WTC11 (cell line): ENCODE measurements around the gene AFAP1L2. TPM values are rescaled to one million over a fixed set of nuclear protein-coding genes. Genes with fewer than 3 reads are reported as not detected.

Experiments used
- ATAC-seq: fragments of 200-7000 bp; cut with Tn5 transposase; 2 replicates; pipeline ENCODE4 v1.10.0; 2021; ENCODE audit warnings: mild to moderate bottlenecking, moderate library complexity
- CTCF ChIA-PET: fragments of 300-600 bp; sonication (Branson Sonifier 250); formaldehyde crosslinking; loops from one replicate; lab custom pipeline; 2021; ENCODE audit warnings: antibody characterized with exemption; lab: Charles Lee
- POLR2A ChIA-PET: fragments of 350-600 bp; sonication (Branson Sonifier 250); formaldehyde crosslinking; loops from one replicate; lab custom pipeline; 2021; ENCODE audit warnings: antibody characterized with exemption; lab: Charles Lee
- DNase-seq: peaks from one replicate; pipeline ENCODE4 v3.0.0; 2021; ENCODE audit warnings: low spot score
- H3K27ac Mint-ChIP-seq: 2 replicates; pipeline ENCODE4 v1.8.0; 2021; ENCODE audit warnings: mixed read lengths
- H3K27me3 Mint-ChIP-seq: 2 replicates; pipeline ENCODE4 v1.8.0; 2021; ENCODE audit warnings: low read depth, mild to moderate bottlenecking, moderate library complexity, mixed read lengths
- H3K36me3 Mint-ChIP-seq: 2 replicates; pipeline ENCODE4 v1.8.0; 2021; ENCODE audit warnings: mixed read lengths
- H3K4me1 Mint-ChIP-seq: 2 replicates; pipeline ENCODE4 v1.8.0; 2022; ENCODE audit warnings: mixed read lengths
- H3K4me3 Mint-ChIP-seq: 2 replicates; pipeline ENCODE4 v1.8.0; 2021; ENCODE audit warnings: mild to moderate bottlenecking, moderate library complexity, mixed read lengths
- H3K9me3 Mint-ChIP-seq: 2 replicates; pipeline ENCODE4 v1.8.0; 2021; ENCODE audit warnings: mixed read lengths
- CBFB ChIP-seq: sonication (generic); formaldehyde crosslinking; IDR thresholded peaks from 2 replicates; pipeline ENCODE4 v1.8.1; 2022; ENCODE audit warnings: mild to moderate bottlenecking, low read depth, missing genetic modification reagents
- CREM ChIP-seq: sonication (generic); formaldehyde crosslinking; IDR thresholded peaks from 2 replicates; pipeline ENCODE4 v1.8.1; 2022; ENCODE audit warnings: mild to moderate bottlenecking, missing genetic modification reagents, moderate library complexity
- FOXJ3 ChIP-seq: sonication (generic); formaldehyde crosslinking; IDR thresholded peaks from 2 replicates; pipeline ENCODE4 v1.9.0; 2021; ENCODE audit warnings: missing genetic modification reagents, mild to moderate bottlenecking, borderline replicate concordance
- FOXP1 ChIP-seq: sonication (generic); formaldehyde crosslinking; IDR thresholded peaks from 2 replicates; pipeline ENCODE4 v1.8.0; 2022; ENCODE audit warnings: missing genetic modification reagents, mild to moderate bottlenecking, moderate library complexity, borderline replicate concordance
- GRHL2 ChIP-seq: fragments of 250-450 bp; sonication (Bioruptor Pico); IDR thresholded peaks from 2 replicates; pipeline ENCODE4 v1.8.0; 2022; ENCODE audit warnings: mild to moderate bottlenecking, moderate library complexity; ENCODE audit not compliant: insufficient replicate concordance, severe bottlenecking
- NR2C2 ChIP-seq: sonication (generic); formaldehyde crosslinking; IDR thresholded peaks from 2 replicates; pipeline ENCODE4 v1.8.0; 2022; ENCODE audit warnings: mild to moderate bottlenecking, missing genetic modification reagents
- PRRX2 ChIP-seq: fragments of 250-450 bp; sonication (Bioruptor Pico); IDR thresholded peaks from 2 replicates; pipeline ENCODE4 v1.8.0; 2021; ENCODE audit warnings: mild to moderate bottlenecking
- ZNF423 ChIP-seq: fragments of 250-450 bp; sonication (Bioruptor Pico); IDR thresholded peaks from 2 replicates; pipeline ENCODE4 v2.1.2; 2022; ENCODE audit warnings: mild to moderate bottlenecking, moderate library complexity
- total RNA-seq: library from RNA; stranded (reverse); gene quantifications from 3 replicates; pipeline ENCODE4 v1.2.3, GENCODE V29; 2021
- TF ChIP-seq, protein P1 (sequence below): fragments of 250-450 bp; sonication (Bioruptor Pico); IDR thresholded peaks from 2 replicates; pipeline ENCODE4 v1.9.0; 2021; ENCODE audit warnings: mild to moderate bottlenecking
- TF ChIP-seq, protein P2 (sequence below): sonication (generic); formaldehyde crosslinking; IDR thresholded peaks from 2 replicates; pipeline ENCODE4 v1.8.1; 2023; ENCODE audit warnings: mild to moderate bottlenecking, missing genetic modification reagents
- TF ChIP-seq, protein P3 (sequence below): sonication (generic); formaldehyde crosslinking; IDR thresholded peaks from 2 replicates; pipeline ENCODE4 v1.8.0; 2022; ENCODE audit warnings: mild to moderate bottlenecking, missing genetic modification reagents
- TF ChIP-seq, protein P4 (sequence below): fragments of 250-450 bp; sonication (Bioruptor Pico); IDR thresholded peaks from 2 replicates; pipeline ENCODE4 v1.8.0; 2021; ENCODE audit warnings: mild to moderate bottlenecking
- TF ChIP-seq, protein P5 (sequence below): sonication (generic); formaldehyde crosslinking; IDR thresholded peaks from 2 replicates; pipeline ENCODE4 v1.8.1; 2023; ENCODE audit warnings: mild to moderate bottlenecking, missing genetic modification reagents, moderate library complexity
- TF ChIP-seq, protein P6 (sequence below): sonication (generic); formaldehyde crosslinking; IDR thresholded peaks from 2 replicates; pipeline ENCODE4 v1.8.1; 2022; ENCODE audit warnings: mild to moderate bottlenecking, missing genetic modification reagents, moderate library complexity, borderline replicate concordance
- TF ChIP-seq, protein P7 (sequence below): sonication (generic); formaldehyde crosslinking; IDR thresholded peaks from 2 replicates; pipeline ENCODE4 v1.8.1; 2023; ENCODE audit warnings: mild to moderate bottlenecking, missing genetic modification reagents
- TF ChIP-seq, protein P8 (sequence below): sonication (generic); formaldehyde crosslinking; IDR thresholded peaks from 2 replicates; pipeline ENCODE4 v1.8.1; 2022; ENCODE audit warnings: low read depth, missing genetic modification reagents, borderline replicate concordance
- TF ChIP-seq, protein P9 (sequence below): sonication (generic); formaldehyde crosslinking; IDR thresholded peaks from 2 replicates; pipeline ENCODE4 v1.8.0; 2023; ENCODE audit warnings: mild to moderate bottlenecking, missing genetic modification reagents

Gene AFAP1L2
- total RNA-seq, 1 experiment from 2014 or later = 5.0 TPM

DNA sequence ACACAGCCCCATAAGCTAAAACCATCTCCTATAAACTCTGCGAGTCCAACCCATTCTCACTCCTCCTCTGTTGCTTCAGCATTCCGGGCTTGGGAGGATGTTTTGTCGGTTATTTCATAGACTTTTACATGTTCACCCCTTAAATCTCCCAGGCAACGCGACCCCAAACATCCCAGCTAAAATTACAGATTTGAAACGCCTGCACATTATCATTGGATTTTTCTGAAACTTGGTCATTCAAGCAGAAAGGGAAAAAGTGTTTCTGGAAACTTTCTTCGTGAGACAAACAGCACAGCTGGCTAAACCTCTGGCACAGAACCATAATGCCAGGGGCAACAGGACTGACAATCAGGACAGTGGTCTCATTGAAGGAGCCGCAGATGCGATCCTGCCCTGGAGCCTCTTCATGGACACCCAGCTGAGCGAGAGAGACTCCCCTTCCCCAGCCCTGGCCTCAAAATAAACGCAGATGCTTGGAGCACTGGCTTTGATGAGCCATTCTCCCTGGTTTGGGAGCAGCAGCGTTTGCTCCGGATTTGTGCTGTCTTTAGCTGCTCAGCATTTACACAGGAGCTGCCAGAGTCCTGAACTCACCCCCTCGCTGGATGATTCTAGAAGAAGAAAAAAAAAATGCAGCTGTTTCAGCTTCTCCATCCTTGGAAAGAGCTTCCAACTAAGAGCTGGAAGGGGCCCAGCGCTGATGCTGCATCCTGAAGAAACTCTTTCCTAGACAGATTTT, 30.1 kb downstream of the AFAP1L2 start:
- H3K9me3 Mint-ChIP-seq = no peaks in the 10 kb centered on the region
- CTCF ChIA-PET = interaction anchor here (1.1 to 3.4 kb wide), 4 partner anchors 11 to 84 kb away, joined by 3 to 25 read pairs (median 8); no protein-coding TSS in a partner anchor
- no peak overlapping the region for H3K4me3 Mint-ChIP-seq
- TF ChIP-seq GRHL2 (CRISPR knock-in tag) (no peak), CREM (CRISPR knock-in tag) (no peak), FOXP1 (CRISPR knock-in tag) (no peak), ZNF423 (no peak), NR2C2 (CRISPR knock-in tag) (no peak), PRRX2 (CRISPR knock-in tag) (no peak), CBFB (CRISPR knock-in tag) (no peak), FOXJ3 (CRISPR knock-in tag) (no peak)
- TF ChIP-seq, protein P1, sequence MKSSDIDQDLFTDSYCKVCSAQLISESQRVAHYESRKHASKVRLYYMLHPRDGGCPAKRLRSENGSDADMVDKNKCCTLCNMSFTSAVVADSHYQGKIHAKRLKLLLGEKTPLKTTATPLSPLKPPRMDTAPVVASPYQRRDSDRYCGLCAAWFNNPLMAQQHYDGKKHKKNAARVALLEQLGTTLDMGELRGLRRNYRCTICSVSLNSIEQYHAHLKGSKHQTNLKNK = no peak
- TF ChIP-seq, protein P2, sequence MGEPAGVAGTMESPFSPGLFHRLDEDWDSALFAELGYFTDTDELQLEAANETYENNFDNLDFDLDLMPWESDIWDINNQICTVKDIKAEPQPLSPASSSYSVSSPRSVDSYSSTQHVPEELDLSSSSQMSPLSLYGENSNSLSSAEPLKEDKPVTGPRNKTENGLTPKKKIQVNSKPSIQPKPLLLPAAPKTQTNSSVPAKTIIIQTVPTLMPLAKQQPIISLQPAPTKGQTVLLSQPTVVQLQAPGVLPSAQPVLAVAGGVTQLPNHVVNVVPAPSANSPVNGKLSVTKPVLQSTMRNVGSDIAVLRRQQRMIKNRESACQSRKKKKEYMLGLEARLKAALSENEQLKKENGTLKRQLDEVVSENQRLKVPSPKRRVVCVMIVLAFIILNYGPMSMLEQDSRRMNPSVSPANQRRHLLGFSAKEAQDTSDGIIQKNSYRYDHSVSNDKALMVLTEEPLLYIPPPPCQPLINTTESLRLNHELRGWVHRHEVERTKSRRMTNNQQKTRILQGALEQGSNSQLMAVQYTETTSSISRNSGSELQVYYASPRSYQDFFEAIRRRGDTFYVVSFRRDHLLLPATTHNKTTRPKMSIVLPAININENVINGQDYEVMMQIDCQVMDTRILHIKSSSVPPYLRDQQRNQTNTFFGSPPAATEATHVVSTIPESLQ (CRISPR knock-in tag) = no peak
- TF ChIP-seq, protein P3, sequence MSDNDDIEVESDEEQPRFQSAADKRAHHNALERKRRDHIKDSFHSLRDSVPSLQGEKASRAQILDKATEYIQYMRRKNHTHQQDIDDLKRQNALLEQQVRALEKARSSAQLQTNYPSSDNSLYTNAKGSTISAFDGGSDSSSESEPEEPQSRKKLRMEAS (CRISPR knock-in tag) = no peak
- TF ChIP-seq, protein P4, sequence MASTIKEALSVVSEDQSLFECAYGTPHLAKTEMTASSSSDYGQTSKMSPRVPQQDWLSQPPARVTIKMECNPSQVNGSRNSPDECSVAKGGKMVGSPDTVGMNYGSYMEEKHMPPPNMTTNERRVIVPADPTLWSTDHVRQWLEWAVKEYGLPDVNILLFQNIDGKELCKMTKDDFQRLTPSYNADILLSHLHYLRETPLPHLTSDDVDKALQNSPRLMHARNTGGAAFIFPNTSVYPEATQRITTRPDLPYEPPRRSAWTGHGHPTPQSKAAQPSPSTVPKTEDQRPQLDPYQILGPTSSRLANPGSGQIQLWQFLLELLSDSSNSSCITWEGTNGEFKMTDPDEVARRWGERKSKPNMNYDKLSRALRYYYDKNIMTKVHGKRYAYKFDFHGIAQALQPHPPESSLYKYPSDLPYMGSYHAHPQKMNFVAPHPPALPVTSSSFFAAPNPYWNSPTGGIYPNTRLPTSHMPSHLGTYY (CRISPR knock-in tag) = no peak
- TF ChIP-seq, protein P5, sequence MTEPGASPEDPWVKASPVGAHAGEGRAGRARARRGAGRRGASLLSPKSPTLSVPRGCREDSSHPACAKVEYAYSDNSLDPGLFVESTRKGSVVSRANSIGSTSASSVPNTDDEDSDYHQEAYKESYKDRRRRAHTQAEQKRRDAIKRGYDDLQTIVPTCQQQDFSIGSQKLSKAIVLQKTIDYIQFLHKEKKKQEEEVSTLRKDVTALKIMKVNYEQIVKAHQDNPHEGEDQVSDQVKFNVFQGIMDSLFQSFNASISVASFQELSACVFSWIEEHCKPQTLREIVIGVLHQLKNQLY (CRISPR knock-in tag) = no peak
- TF ChIP-seq, protein P6, sequence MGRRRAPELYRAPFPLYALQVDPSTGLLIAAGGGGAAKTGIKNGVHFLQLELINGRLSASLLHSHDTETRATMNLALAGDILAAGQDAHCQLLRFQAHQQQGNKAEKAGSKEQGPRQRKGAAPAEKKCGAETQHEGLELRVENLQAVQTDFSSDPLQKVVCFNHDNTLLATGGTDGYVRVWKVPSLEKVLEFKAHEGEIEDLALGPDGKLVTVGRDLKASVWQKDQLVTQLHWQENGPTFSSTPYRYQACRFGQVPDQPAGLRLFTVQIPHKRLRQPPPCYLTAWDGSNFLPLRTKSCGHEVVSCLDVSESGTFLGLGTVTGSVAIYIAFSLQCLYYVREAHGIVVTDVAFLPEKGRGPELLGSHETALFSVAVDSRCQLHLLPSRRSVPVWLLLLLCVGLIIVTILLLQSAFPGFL (CRISPR knock-in tag) = no peak
- TF ChIP-seq, protein P7, sequence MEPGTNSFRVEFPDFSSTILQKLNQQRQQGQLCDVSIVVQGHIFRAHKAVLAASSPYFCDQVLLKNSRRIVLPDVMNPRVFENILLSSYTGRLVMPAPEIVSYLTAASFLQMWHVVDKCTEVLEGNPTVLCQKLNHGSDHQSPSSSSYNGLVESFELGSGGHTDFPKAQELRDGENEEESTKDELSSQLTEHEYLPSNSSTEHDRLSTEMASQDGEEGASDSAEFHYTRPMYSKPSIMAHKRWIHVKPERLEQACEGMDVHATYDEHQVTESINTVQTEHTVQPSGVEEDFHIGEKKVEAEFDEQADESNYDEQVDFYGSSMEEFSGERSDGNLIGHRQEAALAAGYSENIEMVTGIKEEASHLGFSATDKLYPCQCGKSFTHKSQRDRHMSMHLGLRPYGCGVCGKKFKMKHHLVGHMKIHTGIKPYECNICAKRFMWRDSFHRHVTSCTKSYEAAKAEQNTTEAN = no peak
- TF ChIP-seq, protein P8, sequence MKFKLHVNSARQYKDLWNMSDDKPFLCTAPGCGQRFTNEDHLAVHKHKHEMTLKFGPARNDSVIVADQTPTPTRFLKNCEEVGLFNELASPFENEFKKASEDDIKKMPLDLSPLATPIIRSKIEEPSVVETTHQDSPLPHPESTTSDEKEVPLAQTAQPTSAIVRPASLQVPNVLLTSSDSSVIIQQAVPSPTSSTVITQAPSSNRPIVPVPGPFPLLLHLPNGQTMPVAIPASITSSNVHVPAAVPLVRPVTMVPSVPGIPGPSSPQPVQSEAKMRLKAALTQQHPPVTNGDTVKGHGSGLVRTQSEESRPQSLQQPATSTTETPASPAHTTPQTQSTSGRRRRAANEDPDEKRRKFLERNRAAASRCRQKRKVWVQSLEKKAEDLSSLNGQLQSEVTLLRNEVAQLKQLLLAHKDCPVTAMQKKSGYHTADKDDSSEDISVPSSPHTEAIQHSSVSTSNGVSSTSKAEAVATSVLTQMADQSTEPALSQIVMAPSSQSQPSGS (CRISPR knock-in tag) = no peak
- TF ChIP-seq, protein P9, sequence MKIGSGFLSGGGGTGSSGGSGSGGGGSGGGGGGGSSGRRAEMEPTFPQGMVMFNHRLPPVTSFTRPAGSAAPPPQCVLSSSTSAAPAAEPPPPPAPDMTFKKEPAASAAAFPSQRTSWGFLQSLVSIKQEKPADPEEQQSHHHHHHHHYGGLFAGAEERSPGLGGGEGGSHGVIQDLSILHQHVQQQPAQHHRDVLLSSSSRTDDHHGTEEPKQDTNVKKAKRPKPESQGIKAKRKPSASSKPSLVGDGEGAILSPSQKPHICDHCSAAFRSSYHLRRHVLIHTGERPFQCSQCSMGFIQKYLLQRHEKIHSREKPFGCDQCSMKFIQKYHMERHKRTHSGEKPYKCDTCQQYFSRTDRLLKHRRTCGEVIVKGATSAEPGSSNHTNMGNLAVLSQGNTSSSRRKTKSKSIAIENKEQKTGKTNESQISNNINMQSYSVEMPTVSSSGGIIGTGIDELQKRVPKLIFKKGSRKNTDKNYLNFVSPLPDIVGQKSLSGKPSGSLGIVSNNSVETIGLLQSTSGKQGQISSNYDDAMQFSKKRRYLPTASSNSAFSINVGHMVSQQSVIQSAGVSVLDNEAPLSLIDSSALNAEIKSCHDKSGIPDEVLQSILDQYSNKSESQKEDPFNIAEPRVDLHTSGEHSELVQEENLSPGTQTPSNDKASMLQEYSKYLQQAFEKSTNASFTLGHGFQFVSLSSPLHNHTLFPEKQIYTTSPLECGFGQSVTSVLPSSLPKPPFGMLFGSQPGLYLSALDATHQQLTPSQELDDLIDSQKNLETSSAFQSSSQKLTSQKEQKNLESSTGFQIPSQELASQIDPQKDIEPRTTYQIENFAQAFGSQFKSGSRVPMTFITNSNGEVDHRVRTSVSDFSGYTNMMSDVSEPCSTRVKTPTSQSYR (CRISPR knock-in tag) = no peak
- H3K27me3 Mint-ChIP-seq = no peaks in the 10 kb centered on the region
- peaks cover 15% of the 10 kb centered on the region for H3K4me1 Mint-ChIP-seq
- no peak for DNase-seq
- H3K36me3 Mint-ChIP-seq = no peaks in the 10 kb centered on the region
- POLR2A ChIA-PET = no interaction called here
- peak; percentile 20; the same call in 1 of the 2 replicates for ATAC-seq
- H3K27ac Mint-ChIP-seq = peak overlapping the region; percentile 10; the same call in 1 of the 2 replicates
